Measurements from ENCODE around the gene SETSIP. TPM values are rescaled to one million over a fixed set of nuclear protein-coding genes. Genes with fewer than 3 reads are reported as not detected.
"Not testable (repeated sequence)": the region's sequence is repeated elsewhere in the genome, so short reads cannot be mapped to it uniquely, and the experiment has no call there.

Gene SETSIP
- total RNA-seq, 2 experiments from 2014 or later: 0.37 TPM; not detected in 1

DNA sequence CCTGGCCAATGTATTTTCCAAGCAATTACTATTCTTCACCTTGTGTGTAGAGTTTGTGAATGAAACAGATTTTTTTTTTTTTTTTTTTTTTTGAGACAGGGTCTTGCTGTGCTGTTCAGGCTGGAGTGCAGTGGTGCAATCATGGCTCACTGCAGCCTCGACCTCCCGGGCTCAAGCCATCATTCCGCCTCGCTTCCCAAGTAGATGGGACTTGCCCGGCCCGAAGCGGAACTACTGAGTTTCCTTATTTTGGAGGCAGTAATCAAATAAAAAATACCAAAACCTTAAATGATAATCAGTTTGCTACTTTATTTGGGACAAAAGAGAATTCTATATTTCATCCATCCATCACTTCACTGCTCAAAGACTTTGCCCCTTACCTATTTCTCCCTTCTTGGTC is 4.2 kb upstream of the SETSIP start:
- no peak for DNase-seq
- no peaks in the 10 kb centered on the region for H3K36me3 Mint-ChIP-seq
- no peak overlapping the region for H3K27ac Mint-ChIP-seq
- no peak overlapping the region for H3K4me3 Mint-ChIP-seq
- H3K4me1 Mint-ChIP-seq: peaks cover 5% of the 10 kb centered on the region
- no peaks in the 10 kb centered on the region for H3K9me3 Mint-ChIP-seq
- no peaks in the 10 kb centered on the region for H3K27me3 Mint-ChIP-seq

DNA sequence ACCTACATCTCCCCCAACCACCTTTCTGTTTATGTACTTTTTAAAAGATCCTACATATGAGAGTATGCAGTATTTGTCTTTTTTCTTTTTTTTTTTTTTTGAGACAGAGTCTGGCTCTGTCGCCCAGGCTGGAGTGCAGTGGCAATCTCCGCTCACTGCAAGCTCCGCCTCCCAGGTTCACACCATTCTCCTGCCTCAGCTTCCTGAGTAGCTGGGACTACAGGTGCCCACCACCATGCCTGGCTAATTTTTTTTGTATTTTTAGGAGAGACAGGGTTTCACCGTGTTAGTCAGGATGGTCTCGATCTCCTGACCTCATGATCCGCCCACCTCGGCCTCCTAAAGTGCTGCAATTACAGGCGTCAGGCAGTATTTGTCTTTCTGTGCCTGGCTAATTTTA is 2.9 kb upstream of the SETSIP start:
- not testable (repeated sequence) for H3K9me3 Mint-ChIP-seq, H3K36me3 Mint-ChIP-seq, DNase-seq, H3K27ac Mint-ChIP-seq, H3K4me3 Mint-ChIP-seq, H3K4me1 Mint-ChIP-seq, H3K27me3 Mint-ChIP-seq

GRCh38 chr1:92076363-92076762 is 1.2 kb upstream of the SETSIP start:
- Mint-ChIP-seq H3K4me3 (no peak overlapping the region), H3K36me3 (no peaks in the 10 kb centered on the region), H3K9me3 (no peaks in the 10 kb centered on the region), H3K4me1 (peaks cover 1% of the 10 kb centered on the region), H3K27me3 (no peaks in the 10 kb centered on the region), H3K27ac (no peak overlapping the region)
- no peak for DNase-seq

DNA sequence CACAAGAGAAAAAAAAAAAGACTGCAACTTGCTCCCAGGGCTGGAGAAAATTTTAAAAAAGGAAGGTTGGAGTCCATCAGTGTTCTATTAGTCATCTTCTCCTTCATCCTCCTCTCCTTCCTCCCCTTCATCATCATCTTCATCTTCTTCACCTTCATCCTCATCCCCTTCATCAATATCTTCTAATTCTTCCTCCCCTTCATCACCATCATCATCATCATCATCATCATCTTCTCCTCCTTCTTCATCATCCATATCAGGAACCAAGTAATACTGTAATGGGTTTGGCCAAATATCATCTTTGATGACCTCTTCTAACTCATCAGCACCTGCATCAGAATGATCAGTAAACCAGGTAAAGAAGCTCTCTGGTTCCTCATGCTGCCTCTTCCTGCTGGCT is 765 bp downstream of the SETSIP start:
- H3K4me1 Mint-ChIP-seq, H3K27me3 Mint-ChIP-seq, H3K27ac Mint-ChIP-seq, H3K9me3 Mint-ChIP-seq, H3K36me3 Mint-ChIP-seq, H3K4me3 Mint-ChIP-seq, DNase-seq: not testable (repeated sequence)

DNA sequence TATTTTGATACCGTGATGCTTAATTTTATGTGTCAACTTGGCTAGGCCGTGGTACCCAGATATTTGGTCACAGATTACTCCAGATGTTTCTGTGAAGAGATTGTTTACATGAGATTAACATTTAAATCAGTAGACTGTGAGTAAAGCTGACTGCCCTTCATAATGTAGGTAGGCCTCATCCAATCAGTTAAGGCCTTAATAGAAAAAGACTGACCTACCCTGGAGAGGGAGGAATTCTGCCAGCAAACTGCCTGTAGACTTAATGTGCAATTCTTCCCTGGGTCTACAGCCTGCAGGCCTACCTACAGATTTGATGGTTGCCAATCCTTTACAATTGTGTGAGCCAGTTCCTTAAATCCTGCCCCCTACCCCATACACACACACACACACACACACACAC is 4.3 kb downstream of the SETSIP start:
- Mint-ChIP-seq H3K4me1 (no peaks in the 10 kb centered on the region), H3K36me3 (no peaks in the 10 kb centered on the region), H3K9me3 (no peaks in the 10 kb centered on the region), H3K4me3 (no peak overlapping the region), H3K27ac (no peak overlapping the region), H3K27me3 (no peaks in the 10 kb centered on the region)
- no peak for DNase-seq

DNA sequence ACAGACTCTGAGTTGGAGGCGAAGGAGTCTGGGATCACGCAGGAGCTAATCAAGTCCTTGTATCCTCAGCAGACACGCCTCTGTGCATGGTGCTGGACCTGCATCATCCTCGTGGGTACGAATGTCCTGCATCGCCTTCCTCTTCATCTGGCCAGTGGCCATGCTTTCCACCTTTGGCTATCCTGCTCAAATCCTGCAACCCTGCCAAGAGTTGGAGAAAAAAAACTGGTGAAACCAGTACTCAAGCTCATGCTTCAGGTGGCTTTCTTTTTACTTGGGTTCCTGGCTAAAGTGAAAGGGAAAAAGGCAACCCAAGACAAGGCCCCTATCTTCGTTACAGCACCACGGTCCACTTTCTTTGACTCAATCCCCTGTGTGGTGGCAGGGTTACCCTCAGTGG is 8.9 kb downstream of the SETSIP start:
- Mint-ChIP-seq H3K36me3 (no peaks in the 10 kb centered on the region), H3K4me1 (no peaks in the 10 kb centered on the region)
- no peak for DNase-seq

GRCh38 chr1:92065042-92065441 is 10.2 kb downstream of the SETSIP start:
- DNase-seq: no peak
- Mint-ChIP-seq H3K9me3 (no peaks in the 10 kb centered on the region), H3K27me3 (no peaks in the 10 kb centered on the region), H3K4me3 (no peak overlapping the region), H3K27ac (no peak overlapping the region), H3K4me1 (no peaks in the 10 kb centered on the region), H3K36me3 (no peaks in the 10 kb centered on the region)

More for the DNA sequence above, 8.9 kb downstream of the SETSIP start:
- no peaks in the 10 kb centered on the region for H3K27me3 Mint-ChIP-seq
- no peaks in the 10 kb centered on the region for H3K9me3 Mint-ChIP-seq
- no peak overlapping the region for H3K27ac Mint-ChIP-seq
- H3K4me3 Mint-ChIP-seq: no peak overlapping the region

DNA sequence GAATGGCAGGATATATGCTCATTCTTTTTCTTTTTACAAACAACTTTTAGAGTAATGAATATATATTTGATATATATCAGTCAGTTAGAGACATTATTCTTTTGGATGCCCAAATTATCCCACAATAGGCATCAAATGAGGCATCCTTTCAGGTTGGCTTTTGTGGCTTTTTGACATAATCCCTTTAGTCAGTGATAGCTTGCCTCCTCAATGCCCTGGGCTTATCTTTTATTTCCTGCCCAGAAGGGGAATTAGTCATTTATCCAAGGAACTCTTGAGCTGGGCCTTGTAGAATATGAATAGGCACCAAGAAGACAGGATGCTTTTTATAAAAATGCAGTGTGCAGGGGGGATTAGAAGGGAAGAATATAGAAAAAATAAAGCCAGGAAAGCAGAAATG is 23.3 kb downstream of the SETSIP start:
- Mint-ChIP-seq H3K4me3 (no peak overlapping the region), H3K27ac (no peak overlapping the region), H3K36me3 (no peaks in the 10 kb centered on the region), H3K9me3 (no peaks in the 10 kb centered on the region), H3K27me3 (no peaks in the 10 kb centered on the region), H3K4me1 (no peaks in the 10 kb centered on the region)
- DNase-seq: no peak

GRCh38 chr1:92045766-92046495 is 29.3 kb downstream of the SETSIP start:
- Mint-ChIP-seq H3K27me3 (no peaks in the 10 kb centered on the region), H3K4me3 (no peak overlapping the region), H3K27ac (no peak overlapping the region), H3K4me1 (peaks cover 2% of the 10 kb centered on the region), H3K9me3 (no peaks in the 10 kb centered on the region), H3K36me3 (no peaks in the 10 kb centered on the region)
- DNase-seq: no peak

GRCh38 chr1:92043621-92044020 is 31.6 kb downstream of the SETSIP start:
- peaks cover 2% of the 10 kb centered on the region for H3K4me1 Mint-ChIP-seq
- DNase-seq: no peak
- H3K36me3 Mint-ChIP-seq: no peaks in the 10 kb centered on the region
- H3K4me3 Mint-ChIP-seq: no peak overlapping the region
- no peaks in the 10 kb centered on the region for H3K9me3 Mint-ChIP-seq
- H3K27me3 Mint-ChIP-seq: no peaks in the 10 kb centered on the region
- no peak overlapping the region for H3K27ac Mint-ChIP-seq

GRCh38 chr1:92040971-92041370 is 34.2 kb downstream of the SETSIP start:
- no peak for DNase-seq
- no peaks in the 10 kb centered on the region for H3K36me3 Mint-ChIP-seq
- no peak overlapping the region for H3K4me3 Mint-ChIP-seq
- no peaks in the 10 kb centered on the region for H3K27me3 Mint-ChIP-seq
- H3K27ac Mint-ChIP-seq: no peak overlapping the region
- H3K9me3 Mint-ChIP-seq: no peaks in the 10 kb centered on the region
- peaks cover 2% of the 10 kb centered on the region for H3K4me1 Mint-ChIP-seq

DNA sequence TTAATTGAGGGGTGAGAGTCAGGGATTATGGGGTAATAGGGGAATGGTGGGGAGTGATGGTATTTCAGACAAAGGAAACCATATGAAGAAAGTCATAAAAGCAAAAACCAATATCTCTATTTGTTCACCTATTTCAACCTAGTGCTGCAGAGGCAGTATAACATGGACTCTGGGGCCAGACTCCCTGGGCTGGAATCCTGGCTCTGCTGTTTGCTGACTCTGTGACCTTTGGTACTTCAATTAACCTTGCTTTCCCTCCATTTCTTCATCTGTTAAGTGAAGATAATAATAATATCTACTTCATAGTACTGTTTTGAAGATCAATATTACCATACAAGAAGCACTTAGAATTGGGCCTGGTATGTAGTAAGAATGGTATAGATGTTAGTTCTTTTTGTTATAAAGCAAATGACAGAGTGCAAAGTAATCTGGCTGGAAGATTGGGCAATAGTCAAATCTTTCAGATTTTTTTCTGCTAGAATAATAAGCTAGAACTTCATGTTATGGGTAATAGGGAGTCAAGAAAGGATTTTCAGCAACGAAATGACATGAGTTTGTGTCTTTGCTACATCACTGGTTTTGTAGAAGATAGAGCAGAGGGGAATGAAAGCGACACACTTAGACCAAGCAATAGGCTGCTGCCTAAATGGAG is 36.4 kb downstream of the SETSIP start:
- Mint-ChIP-seq H3K9me3 (no peaks in the 10 kb centered on the region), H3K4me3 (no peak overlapping the region), H3K36me3 (no peaks in the 10 kb centered on the region), H3K27ac (no peak overlapping the region), H3K27me3 (peaks cover 3% of the 10 kb centered on the region), H3K4me1 (no peaks in the 10 kb centered on the region)
- DNase-seq: no peak

GRCh38 chr1:92037400-92037799 is 37.8 kb downstream of the SETSIP start:
- Mint-ChIP-seq H3K27ac (no peak overlapping the region), H3K27me3 (peaks cover 7% of the 10 kb centered on the region), H3K36me3 (no peaks in the 10 kb centered on the region), H3K9me3 (no peaks in the 10 kb centered on the region), H3K4me3 (no peak overlapping the region), H3K4me1 (no peaks in the 10 kb centered on the region)
- no peak for DNase-seq

GRCh38 chr1:92031281-92032110 is 43.7 kb downstream of the SETSIP start:
- no peaks in the 10 kb centered on the region for H3K9me3 Mint-ChIP-seq
- no peaks in the 10 kb centered on the region for H3K36me3 Mint-ChIP-seq
- no peak for DNase-seq
- no peak overlapping the region for H3K27ac Mint-ChIP-seq
- no peak overlapping the region for H3K4me3 Mint-ChIP-seq
- H3K4me1 Mint-ChIP-seq: peaks cover 16% of the 10 kb centered on the region
- H3K27me3 Mint-ChIP-seq: peaks cover 38% of the 10 kb centered on the region

DNA sequence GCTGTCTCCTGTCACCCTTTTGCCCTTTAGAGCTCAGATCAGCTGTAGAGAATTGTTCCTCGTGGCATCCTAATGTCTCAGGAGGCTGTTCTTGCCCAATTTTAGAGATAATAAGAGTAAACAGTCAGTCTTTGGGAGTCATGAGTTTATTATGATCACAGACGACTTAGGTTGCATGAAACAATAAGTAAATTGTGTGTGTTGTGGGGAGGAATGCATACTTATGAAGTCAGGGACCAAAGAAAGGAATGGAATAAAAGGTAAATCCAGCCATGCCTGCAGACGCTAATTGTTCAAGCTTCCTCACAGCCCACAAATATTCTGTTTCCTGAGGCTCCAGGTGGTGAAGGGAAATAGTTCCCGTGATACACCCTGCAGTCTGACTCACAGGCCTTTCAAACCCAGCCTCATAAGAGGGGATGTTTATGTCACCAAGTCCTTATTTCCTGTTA is 44.5 kb downstream of the SETSIP start:
- H3K9me3 Mint-ChIP-seq: no peaks in the 10 kb centered on the region
- peaks cover 38% of the 10 kb centered on the region for H3K27me3 Mint-ChIP-seq
- H3K36me3 Mint-ChIP-seq: no peaks in the 10 kb centered on the region
- peak; percentile 8 for DNase-seq
- peak overlapping the region; percentile 64 for H3K4me3 Mint-ChIP-seq
- peaks cover 16% of the 10 kb centered on the region for H3K4me1 Mint-ChIP-seq
- H3K27ac Mint-ChIP-seq: no peak overlapping the region
